Omental fat pad (tissue), 4 donors: ENCODE measurements around the gene SELENOO. TPM values are rescaled to one million over a fixed set of nuclear protein-coding genes. Genes with fewer than 3 reads are reported as not detected.
A peak's percentile ranks its signal among the peaks of the same experiment; 100 is the strongest.

Experiments
- ATAC-seq: fragments of 150-250 bp; one replicate; pipeline ENCODE4 v1.9.1; 2016; ENCODE audit warnings: mild to moderate bottlenecking, moderate library complexity; ENCODE audit not compliant: low FRiP score
- DNase-seq: peaks from one replicate; pipeline ENCODE4 v3.0.0-alpha.2; 2019; ENCODE audit warnings: low spot score
- CTCF ChIP-seq, 3 donors: fragments of 450-650 bp; IDR thresholded peaks; one replicate each; pipeline ENCODE4 v1.5.1; 2016 to 2017; ENCODE audit warnings: antibody characterized with exemption in 3 of 3, mild to moderate bottlenecking in 3 of 3, moderate library complexity in 2 of 3
- total RNA-seq, 4 donors: library from RNA; depleted of rRNA; stranded (reverse); fragments of >200 nt; gene quantifications; one replicate each; pipeline ENCODE4 v1.1.0, GENCODE V29; 2016

The SELENOO gene
- total RNA-seq, 4 donors from 2014 or later: 21.2 to 38.3 (median 31.9) TPM

GRCh38 chr22:50260434-50260800 lies 59.6 kb downstream of the SELENOO start:
- ATAC-seq (no peak), DNase-seq (no peak)
- TF ChIP-seq CTCF (IDR thresholded peaks at IDR 0.05): no peak

- DNase-seq: no peak
- TF ChIP-seq CTCF (IDR thresholded peaks at IDR 0.05): no peak
- ATAC-seq: peak; percentile 25
These were observed 60.2 kb downstream of the SELENOO start for GRCh38 chr22:50260801-50261614.

GRCh38 chr22:50261615-50262459 lies 61.0 kb downstream of the SELENOO start, which contains the start of gene MAPK12:
Gene MAPK12, minus strand, starts transcription at chr22:50261683. Its CDS starts 174 bp downstream, at chr22:50261509.
- ATAC-seq (peak; percentile 27), DNase-seq (no peak)
- TF ChIP-seq CTCF (IDR thresholded peaks at IDR 0.05): no peak

DNA sequence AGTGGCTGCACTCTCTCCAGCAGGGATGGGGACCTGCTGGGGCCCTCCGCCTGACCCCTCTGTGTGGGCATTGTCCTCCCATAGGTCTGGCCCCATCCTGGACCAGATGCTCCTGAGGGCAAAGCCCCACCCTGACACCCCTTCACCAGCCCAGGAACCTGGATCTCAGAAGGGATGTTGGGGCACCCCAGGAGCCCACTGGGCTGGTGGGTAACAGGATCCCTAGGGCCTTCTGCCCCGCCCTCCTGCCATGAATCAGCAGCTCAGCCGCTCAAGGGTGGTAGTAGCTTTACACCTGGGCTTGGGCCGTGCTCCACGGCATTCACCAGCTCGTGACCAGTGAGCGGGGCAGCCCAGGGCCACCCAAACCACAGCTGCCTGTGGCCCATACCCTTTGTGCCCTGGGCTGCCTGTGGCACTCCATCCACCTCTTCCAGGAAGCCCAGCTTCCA lies 61.7 kb downstream of the SELENOO start:
- ATAC-seq (no peak), DNase-seq (no peak)
- no peak for TF ChIP-seq CTCF (IDR thresholded peaks at IDR 0.05)

GRCh38 chr22:50262973-50263617 lies 62.3 kb downstream of the SELENOO start:
- DNase-seq (no peak), ATAC-seq (no peak)
- TF ChIP-seq CTCF (IDR thresholded peaks at IDR 0.05): no peak

GRCh38 chr22:50264104-50264745 lies 63.4 kb downstream of the SELENOO start:
- no peak for DNase-seq
- no peak for TF ChIP-seq CTCF (IDR thresholded peaks at IDR 0.05)
- ATAC-seq: no peak
